Measurements from ENCODE around the gene SLC5A3.

GRCh38 chr21:34027721-34028461, 45.5 kb upstream of the SLC5A3 start:
- TF ChIP-seq CTCF (conservative IDR thresholded peaks at IDR 0.05) (no peak), EZH2 (IDR thresholded peaks at IDR 0.05; ENCODE audit: low read depth) (no peak)
